Fibroblast of gingiva (primary cell): ENCODE results near the gene EYS.

Experiments
- DNase-seq: peaks from one replicate; pipeline ENCODE4 v3.0.0-alpha.2; 2011; ENCODE audit warnings: low read depth

The EYS gene

DNA sequence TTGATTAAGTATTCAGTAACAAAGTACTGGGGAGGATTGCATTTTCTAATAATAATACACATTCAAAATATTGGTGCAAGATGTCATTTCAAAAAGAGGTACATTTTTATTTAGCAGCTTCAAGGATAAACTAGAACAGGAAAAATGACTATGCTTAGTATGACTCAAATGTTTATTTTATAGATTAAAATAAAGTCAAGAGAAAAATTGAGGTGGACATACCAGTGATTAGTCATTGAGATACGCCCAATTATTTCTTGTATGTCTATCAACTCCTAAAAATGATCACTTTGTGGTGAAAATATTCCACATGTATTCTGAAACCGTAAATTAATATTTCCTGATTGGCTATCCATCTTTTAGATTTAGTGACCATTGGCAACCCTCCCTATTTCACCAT lies 1974.7 kb downstream of the EYS start:
- no peak for DNase-seq

DNA sequence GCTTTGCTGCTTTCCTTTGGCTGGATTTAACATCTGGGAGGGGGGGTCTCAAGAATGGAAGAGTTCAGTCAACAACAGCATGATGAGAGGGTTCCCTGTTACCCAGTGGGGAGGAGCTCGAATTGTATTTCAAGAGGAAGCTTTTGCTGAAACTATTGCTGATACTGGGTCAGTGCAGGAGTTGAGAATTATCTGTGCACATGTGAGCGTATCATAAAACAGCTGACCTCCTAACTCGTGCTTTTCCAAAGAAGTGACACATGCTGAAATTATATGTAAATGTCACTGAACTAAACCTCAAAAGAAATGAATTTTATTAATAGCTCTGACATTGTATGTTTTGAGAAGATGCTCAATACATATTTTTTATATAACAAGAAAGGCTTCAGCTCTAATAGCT lies 1975.1 kb downstream of the EYS start:
- DNase-seq, result no peak

DNA sequence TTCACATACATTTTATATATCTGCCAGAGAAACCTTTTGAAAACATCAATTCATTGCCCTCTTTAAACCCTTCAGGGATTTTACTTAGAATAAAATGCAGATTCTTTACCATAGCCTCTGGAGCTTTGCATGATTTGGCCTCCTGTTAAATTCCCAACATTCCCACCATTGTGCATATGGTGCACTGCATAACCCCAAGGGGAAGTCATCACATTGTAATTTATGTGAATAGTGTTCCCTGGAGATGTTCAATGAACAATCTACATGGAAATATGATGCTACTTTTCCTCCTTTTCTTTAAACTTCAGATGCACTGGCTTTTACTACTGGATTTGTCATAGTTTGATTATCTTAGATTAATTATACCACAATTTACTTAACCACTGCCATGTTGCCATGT lies 1976.7 kb downstream of the EYS start:
- no peak for DNase-seq

DNA sequence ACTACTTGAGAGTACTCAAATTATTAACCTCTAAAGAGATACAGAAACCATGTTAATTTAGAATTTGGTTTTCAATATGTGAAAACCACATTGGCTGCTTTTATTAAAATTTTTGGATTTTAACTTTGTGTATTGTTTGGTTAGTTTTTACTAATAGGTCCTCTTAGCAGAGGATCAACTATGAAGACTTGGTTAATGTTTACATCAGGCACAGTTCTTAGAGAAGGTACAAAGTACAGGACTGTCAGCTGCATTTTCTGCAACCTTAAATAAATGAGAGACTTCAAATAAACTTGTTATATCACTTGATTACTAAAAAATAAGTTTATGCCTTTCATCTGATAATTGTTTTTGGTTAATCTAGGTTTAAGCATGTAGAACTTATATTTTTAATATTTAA lies 1982.3 kb downstream of the EYS start:
- no peak for DNase-seq

DNA sequence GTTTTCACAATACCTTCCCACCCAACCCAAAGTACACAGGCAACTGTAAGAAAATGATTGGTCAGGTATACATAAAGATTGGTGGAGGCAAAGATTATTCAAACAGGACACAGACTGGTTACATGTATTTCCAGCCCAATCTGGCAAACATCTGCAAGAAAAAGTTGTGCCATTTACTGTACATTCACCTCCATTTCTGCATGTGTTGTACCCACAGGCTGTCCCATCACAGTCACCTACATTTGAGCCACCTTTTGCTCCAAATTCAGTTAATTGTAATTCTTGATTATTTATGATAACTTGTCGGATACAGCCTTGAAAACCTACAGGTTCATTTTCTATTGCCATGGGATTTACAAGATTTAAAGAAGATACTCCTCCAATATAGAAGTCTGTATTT lies 1985.8 kb downstream of the EYS start:
- no peak for DNase-seq

DNA sequence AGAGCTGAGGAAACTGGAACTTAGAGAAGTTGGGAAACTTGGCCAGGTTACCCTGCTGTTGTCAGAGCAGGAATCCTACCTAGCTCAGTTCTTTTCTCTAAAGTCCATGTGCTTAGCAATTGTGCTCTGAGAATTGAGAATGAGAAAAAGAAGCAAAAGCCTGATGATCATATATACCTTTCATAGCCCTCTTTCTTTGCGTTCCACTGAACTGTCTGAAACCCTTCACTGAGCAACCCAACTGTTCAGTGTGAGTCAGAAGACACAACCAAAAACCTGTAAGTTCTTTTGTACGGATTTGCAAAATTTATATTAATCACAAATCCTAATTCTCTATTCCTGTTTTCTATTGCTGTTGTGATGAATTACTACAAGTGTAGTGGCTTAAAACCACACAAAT lies 1990.9 kb downstream of the EYS start:
- no peak for DNase-seq

DNA sequence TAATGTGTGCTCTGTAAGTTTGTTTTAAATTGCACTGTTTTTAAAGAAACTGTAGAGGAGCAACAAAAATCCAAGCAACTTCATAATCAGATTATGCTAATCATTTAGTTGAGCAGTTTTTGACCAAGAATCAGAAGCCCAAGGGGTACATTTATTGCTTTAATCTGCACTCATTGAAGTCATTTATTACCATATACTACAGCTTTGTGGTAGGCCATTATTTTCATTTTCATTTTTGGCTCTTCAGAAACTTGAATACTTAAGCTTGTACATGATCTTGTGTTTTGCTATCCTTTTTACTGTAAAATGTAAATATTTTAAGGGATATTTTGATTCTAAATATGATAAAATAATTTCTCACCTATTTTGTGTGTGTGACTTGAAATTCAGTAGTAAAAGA lies 1992.9 kb downstream of the EYS start:
- DNase-seq, result no peak

DNA sequence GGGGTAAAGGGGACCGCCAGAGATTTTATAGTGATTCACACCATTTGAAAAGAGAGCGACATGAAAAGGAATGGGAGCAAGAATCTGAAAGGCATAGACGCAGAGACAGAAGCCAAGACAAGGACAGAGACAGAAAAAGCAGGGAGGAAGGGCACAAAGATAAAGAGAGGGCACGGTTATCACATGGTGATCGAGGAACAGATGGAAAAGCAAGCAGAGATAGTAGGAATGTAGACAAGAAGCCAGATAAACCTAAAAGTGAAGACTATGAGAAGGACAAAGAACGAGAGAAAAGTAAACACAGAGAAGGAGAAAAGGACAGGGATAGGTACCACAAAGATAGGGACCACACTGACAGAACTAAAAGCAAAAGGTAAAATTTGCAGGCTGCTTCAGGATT lies 1993.7 kb downstream of the EYS start:
- DNase-seq, result no peak

DNA sequence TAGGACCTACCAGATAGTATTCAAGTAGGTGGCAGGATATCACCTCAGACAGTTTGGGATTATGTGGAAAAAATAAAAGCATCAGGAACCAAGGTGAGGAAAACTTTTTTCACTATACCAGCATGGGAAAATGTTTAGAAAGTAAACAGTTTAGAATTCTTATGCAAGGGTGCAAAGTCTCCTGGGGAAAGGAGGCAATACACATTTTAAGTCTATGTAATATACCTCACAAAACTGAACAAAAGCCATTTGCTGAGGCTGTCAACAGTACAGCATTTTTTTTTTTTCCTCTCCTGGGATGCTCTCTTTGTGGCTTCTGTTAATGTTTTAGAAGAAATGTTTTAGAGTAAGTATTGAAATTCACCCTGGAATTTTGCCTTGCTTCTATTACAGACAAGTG lies 1997.9 kb downstream of the EYS start:
- DNase-seq, result no peak

DNA sequence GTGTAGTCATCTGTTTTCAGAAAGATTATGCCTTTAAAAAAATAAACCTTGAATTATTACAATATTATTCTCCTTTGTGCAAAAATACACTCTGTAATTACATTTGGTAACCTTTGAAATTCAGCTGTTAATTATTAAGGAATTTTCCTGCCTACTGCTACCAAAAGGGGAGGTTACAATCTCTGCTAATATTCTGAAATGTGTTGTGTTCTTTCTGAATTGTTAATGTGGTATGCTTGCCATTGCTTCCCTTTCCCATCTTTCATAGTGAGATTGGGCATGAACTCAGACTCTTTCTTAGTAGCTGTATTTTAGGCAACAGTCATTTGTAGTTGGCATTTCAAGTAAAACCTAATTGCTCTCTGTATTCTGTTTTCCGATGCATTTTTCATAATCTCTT lies 1998.4 kb downstream of the EYS start:
- DNase-seq, result no peak

DNA sequence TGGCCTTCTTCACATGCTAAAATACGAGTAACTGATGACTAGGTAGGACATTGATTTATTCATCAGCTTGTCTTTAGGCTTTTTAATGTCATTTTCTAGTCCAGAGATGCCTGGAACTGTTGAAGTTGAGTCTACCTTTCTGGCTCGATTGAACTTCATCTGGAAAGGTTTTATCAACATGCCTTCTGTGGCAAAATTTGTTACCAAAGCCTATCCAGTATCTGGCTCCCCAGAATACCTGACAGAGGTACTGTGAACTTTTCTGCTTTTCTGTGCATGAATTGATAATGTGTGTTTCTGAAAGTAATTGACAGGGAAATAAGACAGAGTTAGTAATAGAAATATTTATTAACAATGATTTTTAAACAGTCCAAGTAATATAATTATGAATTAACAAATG lies 2000.4 kb downstream of the EYS start:
- no peak for DNase-seq

DNA sequence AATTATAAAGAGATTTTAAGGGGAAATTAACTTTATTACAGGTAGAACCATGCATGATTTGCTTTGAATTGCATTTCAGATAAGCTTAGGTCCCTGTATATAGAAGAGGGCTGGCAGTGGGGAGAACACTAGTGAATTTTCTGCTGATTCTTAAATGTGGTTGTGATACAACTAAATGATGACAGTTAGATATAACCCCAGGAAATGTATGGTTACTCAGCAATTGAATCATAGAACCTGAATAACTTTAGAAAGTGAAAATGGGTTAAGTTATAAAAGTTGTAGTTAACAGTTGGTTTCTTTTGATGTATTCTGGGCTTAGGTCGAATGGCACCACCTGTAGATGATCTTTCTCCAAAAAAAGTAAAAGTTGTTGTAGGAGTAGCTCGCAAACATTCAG lies 2001.3 kb downstream of the EYS start:
- no peak for DNase-seq

DNA sequence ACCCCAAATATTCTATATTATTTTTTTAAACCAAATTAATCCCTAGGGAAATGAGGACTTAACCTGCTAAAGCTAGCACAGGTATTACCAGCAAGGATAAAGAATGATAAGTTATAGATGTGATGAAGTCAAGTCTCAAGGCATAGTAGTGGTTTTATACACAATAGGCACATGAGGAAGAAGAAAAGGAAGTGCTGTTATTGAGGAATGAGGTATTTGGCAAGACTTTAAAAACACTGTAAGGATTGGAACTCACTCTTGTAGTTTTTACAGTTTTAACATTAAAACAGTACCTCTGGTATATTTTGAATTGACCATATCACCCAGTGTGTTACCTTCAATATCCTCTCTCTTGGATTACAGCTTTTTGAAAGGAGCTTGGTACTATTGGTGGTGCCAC lies 2016.8 kb downstream of the EYS start:
- no peak for DNase-seq

DNA sequence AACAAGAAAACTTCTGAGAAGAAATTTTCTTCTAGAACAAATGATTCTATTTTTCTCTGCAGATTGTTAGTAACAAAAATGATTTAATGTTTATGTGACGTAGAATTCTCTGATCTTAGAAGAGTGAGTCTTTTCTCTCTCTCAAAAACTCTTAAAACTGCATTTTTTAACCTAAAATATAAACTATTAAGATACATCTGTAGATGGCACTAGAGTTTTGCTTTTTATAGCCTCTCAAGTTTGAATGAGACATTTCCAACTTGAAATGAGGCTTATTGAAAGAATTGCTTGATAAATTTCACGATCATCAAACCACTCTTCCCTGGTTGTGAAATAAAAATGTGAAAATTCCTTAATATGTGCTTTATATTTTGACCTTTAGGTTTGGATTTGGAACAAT lies 2017.6 kb downstream of the EYS start:
- no peak for DNase-seq

DNA sequence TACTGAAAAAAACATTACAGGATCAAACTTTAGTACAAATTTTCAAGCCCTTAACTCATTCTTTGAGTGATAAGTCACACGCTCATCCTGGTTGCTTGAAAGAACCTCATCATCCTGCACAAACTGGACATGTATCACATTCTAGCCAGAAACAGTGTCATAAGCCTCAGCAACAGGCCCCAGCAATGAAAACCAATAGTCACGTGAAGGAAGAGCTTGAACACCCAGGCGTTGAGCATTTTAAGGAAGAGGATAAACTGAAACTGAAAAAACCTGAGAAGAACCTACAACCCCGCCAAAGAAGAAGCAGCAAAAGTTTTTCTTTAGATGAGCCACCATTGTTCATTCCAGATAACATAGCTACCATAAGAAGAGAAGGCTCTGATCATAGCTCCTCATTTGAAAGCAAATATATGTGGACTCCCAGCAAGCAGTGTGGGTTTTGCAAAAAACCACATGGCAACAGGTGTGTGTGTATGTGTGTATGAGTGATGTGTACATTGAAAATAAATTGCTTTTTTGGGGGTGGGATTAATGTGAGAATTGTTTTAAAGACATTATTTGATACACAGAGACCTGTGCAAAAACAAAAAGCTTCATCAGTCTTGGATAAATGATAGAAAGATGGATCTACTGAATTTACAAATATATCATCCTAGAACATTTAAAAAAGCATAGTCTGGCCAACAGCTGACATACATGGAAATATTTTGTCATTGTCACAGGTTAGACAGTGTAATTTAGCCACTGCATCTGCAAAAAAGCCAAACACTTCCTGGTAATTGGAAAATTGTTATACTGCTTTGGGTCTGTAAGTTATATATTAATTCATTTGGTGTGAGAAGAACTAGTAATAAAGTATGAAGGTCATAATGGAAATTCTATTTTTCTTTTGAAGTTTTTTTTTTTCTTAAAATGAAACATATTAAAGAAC lies 2021.3 kb downstream of the EYS start:
- DNase-seq, result no peak

DNA sequence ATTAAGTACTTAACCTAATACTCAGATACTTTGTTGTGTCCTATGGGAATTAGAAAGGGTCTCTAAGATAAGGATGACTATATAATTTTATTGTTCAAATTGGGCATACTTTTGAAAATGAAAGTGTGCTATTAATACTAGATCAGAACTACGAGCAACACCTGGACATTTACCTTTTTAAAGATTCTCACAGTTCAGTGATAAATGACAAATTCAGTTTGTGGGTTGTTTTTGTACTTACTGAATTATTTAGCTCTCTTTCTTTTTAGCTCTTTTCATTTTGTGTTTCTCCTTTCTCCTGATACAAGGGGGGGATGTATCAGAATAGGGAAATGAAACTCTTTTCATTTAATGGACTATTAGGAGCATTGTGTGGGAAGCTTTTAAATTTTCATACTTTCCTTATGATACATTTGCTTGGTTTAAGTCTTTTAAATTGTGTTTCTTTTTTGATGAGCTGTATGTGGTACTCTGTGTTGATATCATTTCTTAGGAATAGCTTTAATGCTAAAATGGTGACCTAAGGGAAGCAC lies 2023.9 kb downstream of the EYS start:
- no peak for DNase-seq

DNA sequence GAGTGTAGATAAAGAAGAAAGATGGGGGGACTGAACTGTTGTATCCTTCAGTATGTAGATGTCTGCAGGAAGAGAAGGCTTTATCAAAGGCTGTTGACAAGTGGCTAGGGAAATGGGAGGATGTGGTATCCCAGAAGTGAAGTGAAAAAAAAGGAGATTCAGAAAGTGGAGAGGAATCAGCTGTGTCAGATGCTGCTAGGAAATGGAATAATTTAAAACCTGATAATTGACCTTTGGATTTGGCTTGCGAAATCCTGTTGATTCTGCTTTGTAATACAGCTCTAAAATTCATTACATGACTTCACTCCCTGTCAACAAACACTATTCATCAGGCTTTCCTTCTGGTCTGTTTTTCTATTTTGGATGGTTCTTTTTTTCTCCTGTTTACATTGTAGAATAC lies 2029.7 kb downstream of the EYS start:
- peak; percentile 46 for DNase-seq

DNA sequence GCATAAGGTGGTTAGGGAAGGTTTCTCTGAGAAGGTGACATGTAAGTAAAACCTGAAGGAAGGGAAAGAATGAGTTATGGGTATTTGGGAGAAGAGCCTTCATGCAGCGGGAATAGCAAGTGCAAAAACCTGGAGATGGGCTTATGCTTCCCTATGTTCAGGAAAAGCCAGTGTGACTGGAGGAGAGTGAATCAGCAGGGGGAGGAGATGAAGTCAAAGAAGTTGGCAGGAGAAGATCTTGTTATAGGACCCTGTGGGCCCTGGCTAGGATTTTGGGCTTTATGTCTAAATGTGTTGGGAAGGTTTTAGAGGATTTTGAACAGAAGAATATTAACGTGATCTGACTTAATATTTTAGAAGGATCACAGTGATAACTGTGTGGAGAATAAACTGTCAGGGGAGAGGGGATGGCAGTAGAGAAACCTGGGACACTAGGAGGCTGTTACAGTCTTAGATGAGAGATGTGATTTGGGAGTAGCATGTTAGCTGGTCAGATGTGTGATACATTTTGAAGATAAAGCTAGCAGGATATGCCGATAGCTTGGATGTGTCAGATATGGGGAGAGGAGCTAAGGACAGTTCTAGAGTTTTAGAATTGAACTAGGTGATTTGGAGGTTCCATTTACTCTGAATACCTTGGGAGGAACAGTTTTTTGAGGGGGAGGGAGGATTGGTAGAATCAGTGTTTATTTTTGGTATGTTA lies 2030.5 kb downstream of the EYS start:
- no peak for DNase-seq

DNA sequence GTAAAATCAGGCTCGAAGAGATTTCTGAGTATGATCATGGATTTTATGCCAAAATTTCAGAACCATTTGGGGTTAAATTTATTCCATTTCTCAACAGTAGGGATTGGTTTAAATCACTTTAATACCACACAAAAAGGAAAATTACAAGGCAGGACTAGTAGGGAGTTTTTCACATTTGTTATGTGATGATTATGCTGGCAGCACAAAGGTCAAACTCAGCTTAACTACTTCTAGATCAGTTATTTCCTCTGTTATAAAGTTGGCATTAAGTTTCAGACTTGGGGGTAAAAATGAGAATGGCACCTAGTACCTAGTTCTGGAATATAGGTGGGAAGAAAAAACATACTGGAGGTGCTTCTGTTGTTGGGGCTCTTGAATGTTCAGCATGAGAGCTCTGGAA lies 2031.9 kb downstream of the EYS start:
- DNase-seq, result no peak

DNA sequence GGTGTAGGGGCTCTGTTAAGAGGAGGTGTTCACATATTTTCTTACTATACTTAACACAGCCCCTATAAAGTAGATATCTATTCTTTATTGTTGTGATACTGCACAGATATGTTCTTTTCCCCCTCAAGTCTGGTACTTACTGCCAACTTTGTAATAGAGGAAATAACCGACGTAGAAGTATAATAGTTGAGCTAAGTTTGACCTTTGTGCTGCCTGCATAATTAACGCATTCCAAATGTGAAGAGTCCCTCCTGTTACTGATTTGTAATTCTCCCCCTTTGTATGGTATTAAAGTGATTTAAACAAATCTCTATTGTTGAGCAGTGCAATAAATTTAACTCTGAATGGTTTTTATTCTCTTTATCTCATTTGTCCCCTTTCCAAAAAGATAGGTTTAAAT lies 2032.4 kb downstream of the EYS start:
- no peak for DNase-seq

DNA sequence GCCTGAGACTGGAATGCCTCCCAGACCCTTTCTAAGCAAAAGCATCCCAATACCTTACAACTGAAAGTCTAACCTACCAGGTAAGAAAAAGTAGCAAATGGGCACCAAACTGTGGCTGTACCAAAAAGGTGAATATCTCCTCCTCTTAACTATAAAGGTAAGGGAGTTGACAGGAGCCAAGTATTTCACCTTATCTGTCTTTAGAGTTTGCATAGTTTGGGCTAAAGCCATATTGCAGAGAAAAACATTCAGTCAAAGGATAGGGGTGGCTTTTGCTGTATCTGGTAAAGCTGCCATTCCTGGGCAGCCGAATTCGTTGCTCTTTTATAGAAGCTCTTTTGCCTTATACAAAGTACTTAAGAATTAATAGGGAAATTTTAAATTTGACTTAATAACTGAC lies 2033.3 kb downstream of the EYS start:
- DNase-seq, result no peak

DNA sequence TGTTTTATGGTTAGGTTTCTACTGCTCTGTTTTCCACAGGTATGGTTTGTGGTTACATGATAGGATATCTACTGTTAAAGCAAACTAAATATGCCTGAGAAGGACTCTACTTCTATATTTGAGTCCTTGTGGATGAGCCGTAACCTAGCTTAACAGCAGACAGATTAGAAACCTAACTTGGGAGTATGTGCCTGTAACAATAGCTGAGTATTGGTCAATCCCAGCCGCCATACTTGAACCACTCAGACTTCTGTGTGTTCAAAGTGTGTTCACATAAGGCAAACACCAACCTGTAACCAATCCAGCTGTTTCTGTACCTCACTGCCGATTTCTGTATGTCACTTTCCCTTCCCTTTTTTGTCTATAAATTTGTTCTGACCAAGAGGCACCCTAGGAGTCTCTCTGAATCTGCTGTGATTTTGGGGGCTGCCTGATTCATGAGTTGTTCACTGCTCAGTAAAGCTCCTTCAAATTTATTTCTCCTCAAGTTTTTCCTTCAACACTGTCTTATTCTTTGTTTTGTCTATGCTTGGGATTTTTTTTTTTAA lies 2034.4 kb downstream of the EYS start:
- no peak for DNase-seq

DNA sequence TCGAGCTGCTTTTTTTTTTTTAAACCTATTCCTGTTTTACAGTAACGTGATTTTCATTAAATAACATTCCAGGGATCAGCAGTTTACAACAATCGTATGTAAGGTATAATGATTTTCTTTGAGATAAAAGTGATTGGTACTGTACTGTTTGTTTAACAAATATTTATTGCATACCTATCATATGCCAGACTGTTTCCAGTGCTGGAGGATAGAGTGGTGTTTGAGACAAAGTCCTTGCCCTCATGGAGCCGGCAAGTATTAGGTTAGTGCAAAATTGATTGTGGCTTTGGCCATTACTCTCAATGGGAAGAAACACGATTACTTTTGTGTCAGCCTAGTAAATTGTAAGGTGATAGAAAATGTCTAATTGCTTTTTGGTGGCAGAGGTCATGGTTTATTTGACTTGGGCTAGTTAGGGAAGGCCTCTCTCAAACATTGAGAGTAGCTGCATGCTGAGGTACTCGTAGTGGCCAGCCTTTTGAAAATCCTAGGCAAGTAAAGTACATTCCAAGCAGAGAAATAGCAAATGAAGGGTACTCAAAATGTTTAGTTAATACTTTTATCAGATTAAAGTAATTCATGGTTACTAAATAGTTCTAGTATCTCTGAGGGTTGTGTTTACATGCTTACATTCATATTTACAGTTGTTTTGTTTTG lies 2035.8 kb downstream of the EYS start:
- no peak for DNase-seq
